DMS114 treated with DMSO at 0.1 percent for 48 hours (cell line): ENCODE measurements around the gene TMEM97.
"Not testable (repeated sequence)": the region's sequence is repeated elsewhere in the genome, so short reads cannot be mapped to it uniquely, and the experiment has no call there.

Experiments
- DNase-seq: peaks from one replicate; lab custom pipeline; 2025; ENCODE audit not compliant: unreplicated experiment; lab: John Stamatoyannopoulos, UW

Gene TMEM97

DNA sequence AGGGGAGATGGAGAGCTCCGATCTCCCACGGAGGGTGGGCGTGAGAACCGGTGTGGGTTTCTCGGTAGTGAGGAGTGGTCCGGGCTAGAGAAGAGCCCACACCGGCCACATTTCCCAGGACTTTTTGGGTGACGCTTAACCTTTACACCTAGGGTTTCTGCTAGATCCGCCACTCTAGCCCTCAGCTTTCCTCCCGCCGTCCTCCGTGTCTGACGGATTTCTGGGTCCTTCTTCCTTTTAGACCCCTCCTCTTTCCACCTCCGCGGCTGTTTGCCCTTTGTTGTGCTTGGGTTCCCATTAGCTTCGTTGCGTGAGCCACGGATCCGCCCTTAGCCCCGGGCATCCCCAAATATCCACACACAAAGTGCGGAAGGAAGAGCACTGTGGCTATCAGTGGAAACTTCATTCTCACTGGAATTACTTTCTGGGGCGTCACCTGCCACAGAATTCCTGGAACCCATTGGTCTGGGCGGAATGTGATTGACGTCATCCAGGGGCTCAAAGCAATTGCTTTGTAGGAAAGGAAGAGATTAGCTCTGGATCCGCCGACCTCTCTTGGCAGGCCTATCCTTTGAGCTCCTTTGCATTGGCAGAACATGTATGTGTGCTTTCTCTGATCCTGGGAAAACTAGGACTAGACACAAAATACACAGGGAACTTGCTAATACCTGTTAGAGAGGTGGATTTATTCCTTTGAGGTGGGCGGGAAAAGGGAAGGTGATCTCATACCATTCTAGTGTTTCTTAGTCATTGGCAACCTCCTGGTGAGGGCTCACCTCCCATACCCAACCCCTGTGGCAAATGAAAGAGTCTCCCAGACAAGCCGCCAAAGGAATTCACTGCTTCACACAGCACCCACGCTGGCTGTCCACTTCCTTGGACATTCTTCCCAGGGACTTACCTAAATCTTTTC is 17.2 kb downstream of the TMEM97 start:
- DNase-seq = no peak

DNA sequence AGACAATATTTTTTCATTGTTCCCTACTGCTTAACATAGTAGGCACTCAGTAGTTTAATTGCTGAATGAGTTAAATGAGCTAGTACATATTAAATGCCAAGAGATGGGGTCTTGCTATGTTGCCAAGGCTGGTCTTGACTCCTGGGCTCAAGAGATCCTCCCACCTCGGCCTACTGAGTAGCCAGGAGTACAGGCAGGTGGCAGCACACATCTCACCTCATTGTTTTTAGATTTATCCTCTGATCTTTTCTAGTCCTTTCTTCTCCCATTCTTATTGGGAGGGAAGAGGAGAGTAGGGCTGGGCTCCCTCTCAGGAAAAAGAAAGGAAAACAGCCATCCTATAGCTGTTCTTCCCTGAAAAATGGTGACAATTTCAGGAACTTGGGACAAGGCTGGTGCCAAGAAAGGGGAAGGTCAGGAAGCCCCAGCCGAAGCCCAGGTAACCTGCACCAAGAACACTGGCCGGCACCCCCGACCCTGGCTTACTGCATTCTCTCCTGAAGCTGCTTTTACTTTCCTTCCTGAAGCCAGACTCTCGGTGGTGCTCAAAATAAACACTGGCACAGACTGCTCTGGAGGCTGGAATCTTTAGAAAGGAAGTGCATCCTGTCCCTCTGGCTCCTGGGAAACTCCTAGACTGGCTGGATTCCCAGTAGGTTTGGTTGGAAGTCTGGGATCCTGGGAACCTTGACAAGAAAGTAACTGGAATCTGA is 19.2 kb downstream of the TMEM97 start:
- no peak for DNase-seq

DNA sequence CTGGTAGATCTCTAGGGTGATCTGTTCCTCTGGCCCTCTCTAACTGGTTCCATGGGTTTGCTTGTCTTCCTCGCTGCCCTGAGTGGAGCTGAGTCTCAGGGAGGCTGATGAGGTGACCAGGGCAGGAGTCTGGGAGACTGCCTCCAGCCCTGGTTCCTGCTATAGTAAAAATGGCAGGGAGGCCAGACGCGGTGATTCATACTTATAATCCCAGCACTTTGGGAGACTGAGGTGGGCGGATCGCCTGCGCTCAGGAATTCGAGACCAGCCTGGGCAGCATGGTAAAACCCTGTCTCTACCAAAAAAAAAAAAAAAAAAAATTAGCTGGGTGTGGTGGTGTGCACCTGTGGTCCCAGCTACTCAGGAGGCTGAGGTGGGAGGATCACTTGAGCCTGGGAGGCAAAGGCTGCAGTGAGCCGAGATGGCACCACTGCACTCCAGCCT is 19.8 kb downstream of the TMEM97 start:
- DNase-seq = not testable (repeated sequence)

DNA sequence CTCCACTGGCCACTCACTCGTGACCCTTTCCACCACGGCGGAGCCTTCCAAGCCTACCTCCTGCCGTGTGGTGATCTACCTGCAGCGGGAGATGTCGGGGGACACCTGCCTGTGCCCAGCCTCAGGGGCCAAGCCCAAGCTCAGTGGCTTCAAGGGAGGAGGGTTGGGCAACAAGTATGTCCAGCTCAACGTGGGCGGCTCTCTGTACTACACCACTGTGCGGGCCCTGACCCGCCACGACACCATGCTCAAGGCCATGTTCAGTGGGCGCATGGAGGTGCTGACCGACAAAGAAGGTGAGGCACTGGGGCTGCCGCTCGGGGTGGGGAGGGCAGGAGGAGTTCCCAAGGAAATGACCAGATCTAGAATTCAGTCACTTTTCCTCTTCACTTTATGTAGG is 20.4 kb downstream of the TMEM97 start:
- DNase-seq = no peak

DNA sequence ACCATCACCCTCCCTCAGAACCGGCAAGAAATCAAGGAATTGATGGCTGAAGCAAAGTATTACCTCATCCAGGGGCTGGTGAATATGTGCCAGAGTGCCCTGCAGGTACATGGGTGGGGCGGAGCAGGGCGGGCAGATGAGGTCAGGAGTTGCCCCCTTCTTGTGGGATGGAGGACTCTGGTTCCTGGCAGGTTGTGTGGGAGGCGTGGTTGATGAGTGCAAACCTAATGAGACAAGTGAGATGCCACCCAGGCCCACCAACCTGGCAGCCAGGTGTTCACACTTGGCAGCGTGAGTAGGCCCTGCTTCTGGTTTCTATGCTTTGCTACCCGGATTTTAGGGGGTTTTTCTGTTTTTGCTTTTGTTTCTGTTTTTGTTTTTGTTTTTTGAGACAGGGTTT is 21.4 kb downstream of the TMEM97 start:
- no peak for DNase-seq

DNA sequence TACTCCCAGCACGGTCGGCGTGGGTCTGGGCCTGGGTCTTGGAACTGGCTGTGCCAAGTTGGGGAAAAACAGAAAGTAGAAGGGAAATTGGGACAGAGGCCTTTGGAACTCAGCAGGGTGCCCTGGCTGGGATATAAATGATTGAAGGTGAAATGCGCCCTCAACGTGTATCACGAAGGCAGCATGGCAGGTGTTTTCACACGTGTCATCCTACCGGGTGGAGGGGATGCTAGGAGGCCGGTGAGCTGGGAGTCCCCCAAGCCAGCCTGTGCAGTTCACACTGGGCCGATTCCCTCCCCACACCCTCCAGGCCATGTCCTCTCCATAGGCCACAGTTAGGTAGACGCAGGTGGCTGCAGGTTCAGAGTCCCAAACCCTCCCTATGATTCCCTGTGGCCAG is 22.5 kb downstream of the TMEM97 start:
- no peak for DNase-seq

DNA sequence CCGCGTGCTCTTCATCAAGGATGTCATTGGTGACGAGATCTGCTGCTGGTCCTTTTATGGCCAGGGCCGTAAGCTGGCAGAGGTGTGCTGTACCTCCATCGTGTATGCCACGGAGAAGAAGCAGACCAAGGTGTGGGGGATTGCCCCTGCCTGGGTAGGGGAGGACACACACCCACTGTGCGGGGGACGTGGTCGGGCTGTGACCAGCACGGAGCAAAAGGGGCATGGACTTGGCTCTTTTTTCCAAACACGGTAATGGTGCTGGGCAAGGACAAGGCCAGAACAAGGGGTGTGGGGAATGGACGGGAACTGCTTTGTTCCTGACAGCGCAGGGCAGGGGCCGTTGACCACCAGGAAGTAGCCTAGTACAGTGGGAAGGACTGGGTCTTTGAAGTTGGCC is 23.3 kb downstream of the TMEM97 start:
- DNase-seq = no peak

DNA sequence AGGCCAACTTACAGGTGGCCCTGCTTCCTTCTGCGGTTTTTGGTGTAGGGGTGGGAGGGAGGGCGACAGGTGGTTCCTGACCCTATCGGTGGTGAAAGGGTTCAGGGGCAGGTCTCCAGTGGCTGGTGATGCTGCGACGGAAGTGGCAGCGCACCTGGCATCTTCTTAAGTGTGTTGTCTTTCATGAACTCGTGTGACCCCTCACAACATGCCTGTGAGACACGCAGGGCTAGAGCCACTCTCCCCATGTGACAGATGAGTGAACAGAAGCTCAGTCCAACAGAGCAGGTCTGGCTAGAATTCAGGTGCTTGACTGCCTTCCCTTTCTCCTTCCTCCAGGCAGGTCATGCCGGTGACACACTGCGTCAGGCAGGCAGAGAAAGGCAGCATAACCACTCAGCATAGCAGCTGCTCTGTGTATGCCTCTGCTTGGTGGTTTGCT is 24.5 kb downstream of the TMEM97 start:
- no peak for DNase-seq

DNA sequence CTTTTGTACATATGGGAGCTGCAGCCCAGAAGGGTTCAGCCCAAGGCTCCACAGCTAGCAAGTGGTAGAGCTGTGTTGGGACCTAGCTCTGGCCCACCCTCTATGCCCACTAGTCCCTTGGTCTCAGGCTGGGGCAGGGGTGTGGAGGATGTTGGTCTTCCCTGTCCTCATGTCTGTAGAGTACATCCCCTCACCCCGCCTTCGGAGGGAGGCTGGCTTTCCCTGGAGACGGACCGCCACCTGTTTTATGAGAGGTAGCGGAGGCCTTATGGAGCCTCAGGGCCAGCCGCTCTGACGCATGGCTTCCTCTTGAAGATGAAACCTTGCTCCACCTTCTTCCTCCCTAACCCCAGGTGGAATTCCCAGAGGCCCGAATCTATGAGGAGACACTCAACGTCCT is 25.0 kb downstream of the TMEM97 start:
- DNase-seq = no peak

DNA sequence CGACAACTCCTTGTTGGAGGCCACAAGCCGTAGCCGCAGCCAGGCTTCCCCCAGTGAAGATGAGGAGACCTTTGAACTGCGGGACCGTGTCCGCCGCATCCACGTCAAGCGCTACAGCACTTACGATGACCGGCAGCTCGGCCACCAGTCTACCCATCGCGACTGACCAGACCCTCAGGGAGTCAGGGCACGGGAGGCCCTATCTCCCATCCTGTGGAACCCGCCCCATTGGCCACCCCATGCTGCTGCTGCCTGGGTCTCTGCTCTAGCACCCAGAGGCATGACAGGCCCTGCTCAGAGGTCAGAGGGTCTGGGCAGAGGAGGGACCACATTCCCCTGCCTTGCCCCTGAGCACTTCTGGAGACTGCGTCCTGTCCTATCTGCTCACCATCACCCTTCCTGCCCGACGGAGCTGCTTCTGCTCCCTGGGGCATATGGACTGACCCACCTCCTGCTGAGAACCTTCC is 25.5 kb downstream of the TMEM97 start:
- no peak for DNase-seq

DNA sequence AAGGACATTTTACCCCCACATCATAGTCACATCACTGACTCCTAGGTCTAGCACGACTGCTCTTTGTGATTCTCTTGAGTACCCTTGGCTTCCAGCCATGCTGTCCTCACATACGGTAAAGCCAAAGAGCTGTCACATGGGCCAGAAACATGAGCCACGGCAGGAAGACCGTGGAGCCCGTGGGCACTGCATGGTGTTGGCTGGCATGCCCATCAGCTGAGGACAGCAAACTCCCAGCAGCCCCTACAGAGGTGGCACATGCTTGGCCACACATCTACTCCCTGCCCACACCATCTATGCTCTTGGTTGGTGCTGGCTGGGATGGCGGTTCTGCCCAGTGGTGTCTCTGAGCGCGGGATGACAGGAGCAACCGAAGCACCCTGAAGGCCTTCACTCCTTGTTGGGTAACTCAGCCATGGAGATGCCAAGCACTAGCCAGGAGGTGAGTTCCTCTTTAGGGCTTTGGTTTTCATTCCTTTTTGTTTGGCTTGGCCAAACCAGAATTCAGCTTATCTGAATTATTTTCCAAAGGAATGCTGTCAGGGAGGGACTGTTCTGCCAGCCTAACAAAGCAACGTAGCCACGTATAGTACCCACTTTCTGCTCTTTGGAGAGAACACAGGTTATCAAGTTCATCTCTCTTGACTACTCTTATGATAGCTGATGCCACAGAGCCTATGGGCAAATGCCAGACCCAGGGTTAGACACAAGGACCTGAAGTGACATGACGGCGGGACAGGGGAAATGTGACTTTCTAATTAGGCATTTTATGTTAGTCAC is 26.6 kb downstream of the TMEM97 start:
- no peak for DNase-seq

DNA sequence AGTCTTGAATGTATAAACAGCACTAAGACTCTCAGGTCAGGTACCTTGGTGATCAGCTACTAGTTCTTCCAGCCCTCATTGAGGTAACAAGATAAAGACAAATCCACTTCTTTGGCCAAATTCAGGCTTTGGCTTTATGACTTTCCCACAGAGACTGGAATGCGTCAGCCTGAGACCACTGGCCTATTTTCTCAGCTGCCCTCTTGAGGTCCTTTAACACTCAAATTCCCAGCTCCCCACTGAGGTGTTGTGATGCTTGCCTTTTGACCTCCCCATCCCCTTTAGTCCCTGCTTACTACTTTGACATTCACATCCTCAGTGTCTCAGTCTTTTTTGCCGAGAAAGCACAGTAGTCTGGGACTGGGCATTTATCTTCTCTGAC is 27.2 kb downstream of the TMEM97 start:
- no peak for DNase-seq

DNA sequence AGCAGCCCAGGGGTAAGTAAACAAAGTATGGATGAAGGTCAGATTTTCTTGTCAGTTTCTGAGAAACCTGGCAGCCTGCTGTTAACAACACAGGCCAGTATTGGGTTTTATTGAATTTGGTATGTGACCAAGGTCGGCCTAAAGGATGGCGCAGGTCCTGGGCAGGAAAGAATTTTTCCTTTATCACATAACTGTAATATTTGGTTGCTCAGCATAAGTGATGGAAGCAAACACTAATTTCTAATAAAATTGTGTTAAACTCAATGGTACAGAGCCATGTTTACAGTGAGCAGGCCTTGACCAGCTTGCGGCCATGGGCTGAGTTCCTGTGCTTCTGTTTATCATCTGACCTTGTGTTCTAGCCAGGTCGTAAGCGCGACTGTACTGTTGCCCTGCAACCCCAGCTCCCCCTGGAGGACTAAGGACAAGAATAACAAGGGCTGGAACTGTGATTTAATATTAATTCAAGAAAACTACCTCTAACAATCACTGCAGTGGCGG is 27.8 kb downstream of the TMEM97 start:
- DNase-seq = no peak

DNA sequence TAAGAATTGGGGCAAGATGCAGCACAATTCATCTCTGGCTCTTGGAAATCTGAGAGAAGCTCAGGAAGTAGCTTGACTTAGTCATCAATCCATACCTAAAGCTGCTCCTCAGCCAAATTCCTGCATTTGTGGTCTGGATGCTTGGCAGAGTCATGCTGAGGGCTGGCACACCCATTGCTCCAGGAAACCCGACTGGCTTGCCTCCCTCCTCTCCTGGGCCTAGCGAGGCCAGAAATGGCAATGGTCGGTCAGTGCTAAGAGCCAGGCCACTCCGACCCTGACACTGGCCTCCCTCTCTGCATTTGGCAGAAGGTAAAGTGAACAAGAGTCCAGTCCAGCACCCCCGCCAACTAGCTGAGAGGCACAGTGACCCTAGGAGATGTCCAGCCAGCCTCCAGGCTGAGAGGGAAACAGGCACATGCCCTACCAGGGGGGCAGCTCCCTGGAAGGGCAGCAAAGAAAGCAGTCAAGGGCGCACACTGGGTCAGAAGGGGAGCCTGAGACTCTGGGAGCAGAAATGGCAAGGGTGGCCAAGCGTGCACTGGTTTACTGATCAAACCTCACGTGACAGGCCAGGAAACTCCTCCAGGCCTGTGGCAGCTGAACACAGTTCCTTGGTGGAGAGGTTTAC is 28.4 kb downstream of the TMEM97 start:
- no peak for DNase-seq

DNA sequence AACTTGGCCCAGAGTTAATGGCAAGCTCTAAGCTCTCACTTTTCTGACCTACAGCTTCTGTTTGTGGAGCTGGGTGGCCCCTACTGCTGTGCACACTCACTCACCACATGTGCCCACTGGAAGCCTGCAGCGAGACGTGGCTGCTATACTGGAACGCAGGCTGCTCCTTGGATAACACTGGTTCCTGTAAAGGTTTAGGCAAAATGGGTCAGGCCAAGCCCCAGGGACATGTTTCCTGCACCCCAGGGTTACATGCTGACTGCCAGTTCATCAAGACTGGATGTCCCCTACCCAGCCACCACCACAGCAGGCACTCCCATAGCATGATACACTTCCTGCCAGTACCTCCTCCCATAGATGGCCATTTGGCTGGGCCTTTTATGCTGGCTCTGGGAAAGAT is 30.0 kb downstream of the TMEM97 start:
- no peak for DNase-seq

DNA sequence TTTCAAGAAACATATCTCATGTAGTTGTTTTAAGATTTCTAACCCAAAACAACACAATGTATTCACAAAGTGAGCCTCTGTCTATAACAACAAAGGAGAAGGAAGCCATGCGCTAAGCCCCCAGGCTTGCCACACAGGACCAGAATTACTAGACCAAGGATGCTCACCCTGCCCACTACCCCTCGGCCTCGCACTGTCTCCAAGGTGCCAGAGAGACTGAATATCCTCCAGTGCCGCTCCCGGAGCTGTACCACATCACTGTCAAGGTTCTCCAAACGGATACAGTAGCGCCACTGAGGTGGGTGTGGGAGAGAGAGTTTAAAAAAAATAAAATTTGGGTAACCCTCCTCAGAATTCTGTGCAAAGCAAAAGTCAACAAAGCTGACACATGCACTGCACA is 31.3 kb downstream of the TMEM97 start:
- no peak for DNase-seq

DNA sequence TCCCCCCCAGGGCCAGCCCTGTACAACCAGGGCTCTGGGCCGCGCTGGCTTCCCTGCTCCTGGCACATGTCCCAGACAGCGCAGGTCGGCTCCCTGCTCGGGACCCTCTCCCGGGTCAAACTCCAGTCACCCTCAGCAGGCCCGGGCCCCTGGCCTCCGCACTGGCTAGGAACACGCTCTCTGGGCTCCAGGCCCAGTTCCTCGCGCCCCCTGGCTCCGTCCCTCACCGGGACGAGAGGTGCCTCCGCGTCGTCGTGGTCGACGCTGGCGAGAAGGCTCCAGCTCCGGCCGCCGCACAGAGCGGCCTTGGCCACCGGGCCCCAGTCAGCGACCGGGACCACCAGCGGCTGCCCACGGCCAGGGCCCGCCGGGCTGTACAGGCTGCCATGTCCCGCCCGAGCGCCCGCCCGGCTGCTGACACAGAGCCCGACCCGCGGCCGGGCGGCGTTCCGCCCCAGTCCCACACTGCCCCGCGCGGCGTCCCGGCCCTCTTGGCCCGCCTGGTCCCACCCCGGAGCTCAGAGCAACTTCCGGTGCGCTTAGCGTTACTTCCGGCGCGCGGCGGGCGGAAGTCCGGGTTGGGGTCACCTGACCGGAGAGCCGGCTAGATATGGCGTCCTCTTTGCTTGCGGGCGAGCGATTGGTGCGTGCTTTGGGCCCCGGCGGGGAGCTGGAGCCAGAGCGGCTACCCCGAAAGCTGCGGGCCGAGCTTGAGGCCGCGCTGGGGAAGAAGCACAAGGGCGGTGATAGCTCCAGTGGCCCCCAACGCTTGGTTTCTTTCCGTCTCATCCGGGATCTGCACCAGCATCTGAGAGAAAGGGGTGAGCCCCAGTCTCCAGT is 38.3 kb downstream of the TMEM97 start, which contains the start of gene POLDIP2:
Gene POLDIP2 (minus strand): TSS at position 467 of the 840 bp plus-strand sequence. CDS start 79 bp downstream, at position 388.
- peak; percentile 76 for DNase-seq

DNA sequence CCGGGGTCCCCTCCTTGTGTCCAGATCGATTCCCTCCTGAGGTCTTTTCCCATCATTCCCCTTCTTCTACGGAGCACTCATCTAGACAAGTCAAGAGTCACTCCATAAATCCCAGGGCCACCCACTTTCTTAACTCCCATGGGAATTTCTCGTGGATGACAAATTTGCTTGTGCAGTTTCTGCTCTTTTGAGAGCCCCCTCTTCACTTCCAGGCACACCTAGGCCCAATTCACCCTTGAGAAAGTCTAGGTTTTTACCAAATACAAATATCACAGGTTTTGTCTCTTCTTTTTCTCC is 38.8 kb downstream of the TMEM97 start:
- DNase-seq = no peak

DNA sequence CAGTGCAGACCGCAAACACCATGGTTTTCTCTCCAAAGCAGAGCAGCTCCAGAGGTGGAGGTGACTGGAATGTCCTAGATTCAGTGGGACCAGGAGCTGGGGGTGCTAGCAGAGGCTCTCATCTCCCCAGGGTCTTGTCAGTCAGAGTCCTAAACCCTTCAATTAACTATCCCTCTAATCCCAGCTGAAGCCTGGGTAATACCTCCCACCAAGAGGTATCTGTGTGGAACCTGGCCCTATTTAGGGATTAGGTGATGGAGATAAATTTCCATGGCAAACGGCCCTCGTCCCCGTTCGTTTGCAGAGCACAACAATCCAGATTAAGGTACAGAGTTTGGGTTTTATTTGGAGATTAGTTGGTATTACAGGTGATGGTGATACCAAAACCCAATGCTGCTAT is 44.2 kb downstream of the TMEM97 start:
- DNase-seq = no peak
